ENCODE data around the gene HTT. TPM values are rescaled to one million over a fixed set of nuclear protein-coding genes. Genes with fewer than 3 reads are reported as not detected.

HTT gene
- total RNA-seq, 1 experiment from 2014 or later: 85.4 TPM

DNA sequence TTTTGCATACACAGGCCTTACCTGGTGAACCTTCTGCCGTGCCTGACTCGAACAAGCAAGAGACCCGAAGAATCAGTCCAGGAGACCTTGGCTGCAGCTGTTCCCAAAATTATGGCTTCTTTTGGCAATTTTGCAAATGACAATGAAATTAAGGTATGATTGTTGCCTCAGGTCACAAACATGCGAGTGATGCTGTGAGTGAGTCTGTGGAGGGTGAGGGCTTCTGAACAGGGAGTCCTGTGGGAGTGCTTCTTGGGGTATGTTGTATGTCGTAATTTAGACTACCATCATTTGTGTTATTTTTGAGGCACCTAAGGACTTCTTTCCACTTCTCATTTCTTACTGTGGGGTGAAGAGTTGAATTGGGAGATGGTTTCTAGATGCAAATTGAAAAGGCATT is 32.8 kb downstream of the HTT start (continued):
- no peak for TF ChIP-seq ZNF512 (CRISPR knock-in tag; IDR thresholded peaks at IDR 0.05; ENCODE audit: borderline replicate concordance)
- TF ChIP-seq CBFB (CRISPR knock-in tag; IDR thresholded peaks at IDR 0.05; ENCODE audit: low read depth): no peak
- TF ChIP-seq, protein P1, sequence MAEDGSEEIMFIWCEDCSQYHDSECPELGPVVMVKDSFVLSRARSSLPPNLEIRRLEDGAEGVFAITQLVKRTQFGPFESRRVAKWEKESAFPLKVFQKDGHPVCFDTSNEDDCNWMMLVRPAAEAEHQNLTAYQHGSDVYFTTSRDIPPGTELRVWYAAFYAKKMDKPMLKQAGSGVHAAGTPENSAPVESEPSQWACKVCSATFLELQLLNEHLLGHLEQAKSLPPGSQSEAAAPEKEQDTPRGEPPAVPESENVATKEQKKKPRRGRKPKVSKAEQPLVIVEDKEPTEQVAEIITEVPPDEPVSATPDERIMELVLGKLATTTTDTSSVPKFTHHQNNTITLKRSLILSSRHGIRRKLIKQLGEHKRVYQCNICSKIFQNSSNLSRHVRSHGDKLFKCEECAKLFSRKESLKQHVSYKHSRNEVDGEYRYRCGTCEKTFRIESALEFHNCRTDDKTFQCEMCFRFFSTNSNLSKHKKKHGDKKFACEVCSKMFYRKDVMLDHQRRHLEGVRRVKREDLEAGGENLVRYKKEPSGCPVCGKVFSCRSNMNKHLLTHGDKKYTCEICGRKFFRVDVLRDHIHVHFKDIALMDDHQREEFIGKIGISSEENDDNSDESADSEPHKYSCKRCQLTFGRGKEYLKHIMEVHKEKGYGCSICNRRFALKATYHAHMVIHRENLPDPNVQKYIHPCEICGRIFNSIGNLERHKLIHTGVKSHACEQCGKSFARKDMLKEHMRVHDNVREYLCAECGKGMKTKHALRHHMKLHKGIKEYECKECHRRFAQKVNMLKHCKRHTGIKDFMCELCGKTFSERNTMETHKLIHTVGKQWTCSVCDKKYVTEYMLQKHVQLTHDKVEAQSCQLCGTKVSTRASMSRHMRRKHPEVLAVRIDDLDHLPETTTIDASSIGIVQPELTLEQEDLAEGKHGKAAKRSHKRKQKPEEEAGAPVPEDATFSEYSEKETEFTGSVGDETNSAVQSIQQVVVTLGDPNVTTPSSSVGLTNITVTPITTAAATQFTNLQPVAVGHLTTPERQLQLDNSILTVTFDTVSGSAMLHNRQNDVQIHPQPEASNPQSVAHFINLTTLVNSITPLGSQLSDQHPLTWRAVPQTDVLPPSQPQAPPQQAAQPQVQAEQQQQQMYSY (CRISPR knock-in tag; IDR thresholded peaks at IDR 0.05): no peak
- no peak for TF ChIP-seq ZMAT4 (CRISPR knock-in tag; IDR thresholded peaks at IDR 0.05)
- no peak for TF ChIP-seq ZNF671 (CRISPR knock-in tag; IDR thresholded peaks at IDR 0.05)
- no peak for TF ChIP-seq ZNF532 (CRISPR knock-in tag; IDR thresholded peaks at IDR 0.05; ENCODE audit: borderline replicate concordance)

DNA sequence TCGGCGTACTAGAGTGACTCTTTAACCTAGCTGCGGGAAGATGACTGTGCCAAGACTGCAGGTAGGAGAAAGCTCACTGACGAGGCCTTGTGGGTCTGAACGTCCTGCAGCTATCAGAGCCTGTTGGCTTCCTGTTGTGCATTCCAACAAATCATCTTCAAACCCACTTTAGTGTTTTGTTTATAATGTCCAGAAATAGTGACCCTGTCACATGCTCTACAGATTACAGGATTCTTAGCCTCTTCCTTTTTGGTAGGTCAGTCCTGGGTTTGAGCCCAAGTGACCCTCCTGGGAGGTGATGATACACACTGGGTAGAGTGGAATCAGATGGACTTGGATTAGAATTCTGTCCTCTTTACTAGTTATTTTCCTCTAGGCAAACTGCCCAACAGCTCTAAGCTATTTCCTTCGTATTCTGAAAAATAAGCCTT is 33.2 kb downstream of the HTT start:
- no peak overlapping the region for H3K27ac Mint-ChIP-seq
- H3K27me3 Mint-ChIP-seq (ENCODE audit: low read depth): no peaks in the 10 kb centered on the region
- no peak for ATAC-seq
- H3K4me3 Mint-ChIP-seq: no peak overlapping the region
- H3K36me3 Mint-ChIP-seq: peaks cover 71% of the 10 kb centered on the region
- POLR2A ChIA-PET: no interaction called here
- H3K4me1 Mint-ChIP-seq: peaks cover 5% of the 10 kb centered on the region; the same call in 1 of the 2 replicates
- peaks cover 7% of the 10 kb centered on the region for H3K9me3 Mint-ChIP-seq
- no peak for DNase-seq (ENCODE audit: low spot score)
- CTCF ChIA-PET: no interaction called here
- no peak for TF ChIP-seq CTCF (IDR thresholded peaks at IDR 0.05)
- no peak for TF ChIP-seq TEAD1 (CRISPR knock-in tag; IDR thresholded peaks at IDR 0.05)
- TF ChIP-seq TCF7 (CRISPR knock-in tag; IDR thresholded peaks at IDR 0.05; ENCODE audit: low read depth): no peak
- no peak for TF ChIP-seq ZNF263 (CRISPR knock-in tag; IDR thresholded peaks at IDR 0.05; ENCODE audit: low read depth)
- TF ChIP-seq, protein P2, sequence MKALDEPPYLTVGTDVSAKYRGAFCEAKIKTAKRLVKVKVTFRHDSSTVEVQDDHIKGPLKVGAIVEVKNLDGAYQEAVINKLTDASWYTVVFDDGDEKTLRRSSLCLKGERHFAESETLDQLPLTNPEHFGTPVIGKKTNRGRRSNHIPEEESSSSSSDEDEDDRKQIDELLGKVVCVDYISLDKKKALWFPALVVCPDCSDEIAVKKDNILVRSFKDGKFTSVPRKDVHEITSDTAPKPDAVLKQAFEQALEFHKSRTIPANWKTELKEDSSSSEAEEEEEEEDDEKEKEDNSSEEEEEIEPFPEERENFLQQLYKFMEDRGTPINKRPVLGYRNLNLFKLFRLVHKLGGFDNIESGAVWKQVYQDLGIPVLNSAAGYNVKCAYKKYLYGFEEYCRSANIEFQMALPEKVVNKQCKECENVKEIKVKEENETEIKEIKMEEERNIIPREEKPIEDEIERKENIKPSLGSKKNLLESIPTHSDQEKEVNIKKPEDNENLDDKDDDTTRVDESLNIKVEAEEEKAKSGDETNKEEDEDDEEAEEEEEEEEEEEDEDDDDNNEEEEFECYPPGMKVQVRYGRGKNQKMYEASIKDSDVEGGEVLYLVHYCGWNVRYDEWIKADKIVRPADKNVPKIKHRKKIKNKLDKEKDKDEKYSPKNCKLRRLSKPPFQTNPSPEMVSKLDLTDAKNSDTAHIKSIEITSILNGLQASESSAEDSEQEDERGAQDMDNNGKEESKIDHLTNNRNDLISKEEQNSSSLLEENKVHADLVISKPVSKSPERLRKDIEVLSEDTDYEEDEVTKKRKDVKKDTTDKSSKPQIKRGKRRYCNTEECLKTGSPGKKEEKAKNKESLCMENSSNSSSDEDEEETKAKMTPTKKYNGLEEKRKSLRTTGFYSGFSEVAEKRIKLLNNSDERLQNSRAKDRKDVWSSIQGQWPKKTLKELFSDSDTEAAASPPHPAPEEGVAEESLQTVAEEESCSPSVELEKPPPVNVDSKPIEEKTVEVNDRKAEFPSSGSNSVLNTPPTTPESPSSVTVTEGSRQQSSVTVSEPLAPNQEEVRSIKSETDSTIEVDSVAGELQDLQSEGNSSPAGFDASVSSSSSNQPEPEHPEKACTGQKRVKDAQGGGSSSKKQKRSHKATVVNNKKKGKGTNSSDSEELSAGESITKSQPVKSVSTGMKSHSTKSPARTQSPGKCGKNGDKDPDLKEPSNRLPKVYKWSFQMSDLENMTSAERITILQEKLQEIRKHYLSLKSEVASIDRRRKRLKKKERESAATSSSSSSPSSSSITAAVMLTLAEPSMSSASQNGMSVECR (CRISPR knock-in tag; IDR thresholded peaks at IDR 0.05; ENCODE audit: borderline replicate concordance): no peak
- no peak for TF ChIP-seq MXD4 (CRISPR knock-in tag; IDR thresholded peaks at IDR 0.05; ENCODE audit: borderline replicate concordance)
- TF ChIP-seq, protein P3, sequence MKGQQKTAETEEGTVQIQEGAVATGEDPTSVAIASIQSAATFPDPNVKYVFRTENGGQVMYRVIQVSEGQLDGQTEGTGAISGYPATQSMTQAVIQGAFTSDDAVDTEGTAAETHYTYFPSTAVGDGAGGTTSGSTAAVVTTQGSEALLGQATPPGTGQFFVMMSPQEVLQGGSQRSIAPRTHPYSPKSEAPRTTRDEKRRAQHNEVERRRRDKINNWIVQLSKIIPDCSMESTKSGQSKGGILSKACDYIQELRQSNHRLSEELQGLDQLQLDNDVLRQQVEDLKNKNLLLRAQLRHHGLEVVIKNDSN (CRISPR knock-in tag; IDR thresholded peaks at IDR 0.05): no peak
- TF ChIP-seq ZNF121 (CRISPR knock-in tag; IDR thresholded peaks at IDR 0.05): no peak
- no peak for TF ChIP-seq ZNF138 (CRISPR knock-in tag; conservative IDR thresholded peaks at IDR 0.05)
- no peak for TF ChIP-seq TP53 (CRISPR knock-in tag; IDR thresholded peaks at IDR 0.05)
- TF ChIP-seq SP1 (CRISPR knock-in tag; conservative IDR thresholded peaks at IDR 0.05): no peak
- TF ChIP-seq E2F1 (CRISPR knock-in tag; IDR thresholded peaks at IDR 0.05): no peak

Data from WTC11 (cell line).